Sigmoid colon (tissue), 7 donors: ENCODE data around the gene DQX1. TPM values are rescaled to one million over a fixed set of nuclear protein-coding genes. Genes with fewer than 3 reads are reported as not detected.

Source experiments
- DNase-seq: peaks from one replicate; pipeline ENCODE4 v3.0.0-alpha.2; 2019
- H3K27ac ChIP-seq, 4 donors: fragments of 200-600 bp; sonication (generic); one replicate each; pipeline ENCODE4 v1.5.1; 2016 to 2019; ENCODE audit warnings: mild to moderate bottlenecking in 1 of 4
- H3K27me3 ChIP-seq, 3 donors: fragments of 200-600 bp; sonication (generic); one replicate each; pipeline ENCODE4 v1.5.1; 2019; ENCODE audit warnings: mild to moderate bottlenecking in 1 of 3
- H3K36me3 ChIP-seq, 4 donors: fragments of 200-600 bp; sonication (generic); one replicate each; pipeline ENCODE4 v1.5.1; 2016 to 2019
- H3K4me1 ChIP-seq, 4 donors: fragments of 200-600 bp; sonication (generic); one replicate each; pipeline ENCODE4 v1.5.1; 2017 to 2019
- H3K4me3 ChIP-seq, 4 donors: fragments of 200-600 bp; sonication (generic); one replicate each; pipeline ENCODE4 v1.5.1; 2017 to 2019; ENCODE audit warnings: mild to moderate bottlenecking in 2 of 4, moderate library complexity in 1 of 4
- H3K9me3 ChIP-seq, 4 donors: fragments of 200-600 bp in 3 of 4; sonication (generic) in 3 of 4; one replicate each; pipeline versions ENCODE4 v1.5.1 to v1.6.1; 2013 to 2019
- CTCF ChIP-seq, 4 experiments: fragments of 450-650 bp in 3 of 4; fragments of 200-600 bp in 1 of 4; IDR thresholded peaks; one replicate each; pipeline ENCODE4 v1.5.1; 2016 to 2019; ENCODE audit warnings: antibody characterized with exemption in 4 of 4, mild to moderate bottlenecking in 3 of 4, moderate library complexity in 2 of 4
- EP300 ChIP-seq, 4 donors: sonication (generic); formaldehyde crosslinking; IDR thresholded peaks; one replicate each; pipeline ENCODE4 v1.6.1; 2017; ENCODE audit warnings: antibody characterized with exemption in 4 of 4
- POLR2A ChIP-seq, 2 donors: fragments of 450-650 bp; IDR thresholded peaks; one replicate each; pipeline ENCODE4 v1.6.1; 2016; ENCODE audit warnings: antibody characterized with exemption in 2 of 2, mild to moderate bottlenecking in 2 of 2, moderate library complexity in 2 of 2
- POLR2AphosphoS5 ChIP-seq, 4 donors: sonication (generic); formaldehyde crosslinking; IDR thresholded peaks; one replicate each; pipeline ENCODE4 v1.6.1; 2017; ENCODE audit warnings: antibody characterized with exemption in 4 of 4
- WGBS, 2 donors: extraction: QIAGEN DNeasy Blood & Tissue Kit; methylation state at CpG; one replicate each; pipeline ENCODE4 v1.1.7; 2013; 5-methylcytosine and 5-hydroxymethylcytosine counted together
- intact Hi-C: fragments of 100-400 bp; cut with DNase I; formaldehyde crosslinking; loops from one replicate; pipeline ENCODE4 v1.15.1; 2023
- polyA plus RNA-seq, 3 donors: library from polyadenylated mRNA; stranded (reverse); fragments of 200-250 nt; gene quantifications; one replicate each; pipeline ENCODE4 v1.2.3, GENCODE V29; 2013
- total RNA-seq, 4 donors: library from RNA; depleted of rRNA; stranded (reverse); fragments of >200 nt; gene quantifications; one replicate each; pipeline ENCODE4 v1.1.0, GENCODE V29; 2016
- donor health status: healthy with polysubstance abuse.
- donor health status: Bipolar disorder and iron deficiency.
- donor health status: healthy.

Gene DQX1
- total and polyA plus RNA-seq, 7 donors, result 7.2 to 15.6 (median 13.2) TPM; not detected in 4

DNA sequence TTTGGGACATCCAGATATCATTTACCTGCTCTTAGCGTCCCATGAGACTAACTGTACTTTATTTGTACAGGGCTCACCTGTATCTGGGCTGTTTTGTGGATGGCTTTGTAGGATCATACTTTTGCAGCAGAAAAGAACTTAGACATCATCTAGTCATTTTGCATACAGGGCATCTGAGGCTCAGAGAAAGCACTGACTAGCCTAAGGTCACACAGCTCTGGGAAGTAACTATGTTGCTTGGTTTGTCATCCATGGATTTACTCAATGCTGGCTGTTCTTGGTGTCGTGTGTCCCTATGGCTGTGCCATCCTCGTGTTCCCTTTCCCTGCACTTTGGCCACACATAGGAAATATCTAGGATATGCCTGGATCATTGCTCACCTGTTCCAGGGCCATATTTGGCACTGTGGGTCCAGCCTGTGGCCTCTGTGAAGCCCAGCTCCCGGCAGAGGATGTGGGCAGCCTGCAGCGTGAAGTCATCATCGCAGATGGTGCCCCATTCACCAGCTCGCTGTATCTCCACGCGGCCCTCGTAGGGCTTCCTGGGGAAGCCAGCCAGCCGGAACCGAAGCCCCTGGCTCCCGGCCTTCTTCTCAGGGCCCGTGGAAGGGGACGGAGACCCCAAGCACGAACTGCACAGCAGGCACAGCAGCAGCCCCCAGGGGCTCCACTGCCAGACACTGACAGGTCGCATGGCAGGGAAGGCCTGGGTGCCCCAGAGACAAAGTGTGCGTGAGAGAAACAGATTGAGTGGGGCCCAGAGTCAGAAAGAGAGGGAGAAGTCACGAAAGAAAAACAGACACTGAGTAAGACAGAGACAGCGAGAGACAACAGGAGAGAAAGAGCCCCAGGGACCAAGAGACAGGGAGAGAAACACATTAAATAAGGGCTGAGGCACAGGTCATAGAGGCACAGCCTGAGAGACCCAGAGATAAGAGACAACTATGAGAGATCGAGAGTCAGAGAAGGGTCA lies 26.2 kb upstream of the DQX1 start:
- no peak for DNase-seq
- H3K27me3 ChIP-seq, result no peaks in the 10 kb centered on the region
- 75 to 90% methylated on average over 21 of the region's 21 CpGs for WGBS, 2 donors
- peak overlapping the region in 2 of 4 donors; percentile 66 to 71 for H3K4me3 ChIP-seq
- no peak for TF ChIP-seq EP300 (IDR thresholded peaks at IDR 0.05)
- no peak for TF ChIP-seq POLR2AphosphoS5 (IDR thresholded peaks at IDR 0.05)
- TF ChIP-seq POLR2A (IDR thresholded peaks at IDR 0.05), result no peak
- TF ChIP-seq CTCF (IDR thresholded peaks at IDR 0.05), result no peak
- intact Hi-C loops, result no loop called here
- no peaks in the 10 kb centered on the region for H3K9me3 ChIP-seq
- H3K36me3 ChIP-seq, result no peaks in the 10 kb centered on the region
- H3K27ac ChIP-seq, result peak overlapping the region; percentile 88 to 92 (median 89)
- peaks cover 0 to 37% (median 26%) of the 10 kb centered on the region in 4 donors for H3K4me1 ChIP-seq

DNA sequence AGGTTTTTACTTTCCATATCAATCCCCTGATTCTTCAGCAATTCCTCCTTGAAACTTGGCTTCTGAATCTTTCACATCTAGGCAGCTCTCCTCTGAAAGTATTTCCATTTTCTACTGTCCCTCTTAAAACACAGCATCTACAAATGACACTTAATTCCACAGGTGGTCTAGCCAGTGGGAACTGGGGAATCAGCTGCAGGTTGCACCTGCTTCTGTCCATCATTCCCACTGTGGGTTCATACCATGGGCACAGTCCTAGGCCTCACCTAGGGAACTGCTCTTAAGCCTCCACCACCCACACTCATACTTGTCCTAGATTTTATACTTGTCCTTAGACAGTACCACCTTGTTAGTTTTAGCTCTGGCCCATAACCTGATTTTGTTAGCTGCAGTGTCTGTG lies 25.5 kb upstream of the DQX1 start:
- Histone ChIP-seq H3K4me3 (no peak overlapping the region), H3K9me3 (no peaks in the 10 kb centered on the region), H3K27me3 (no peaks in the 10 kb centered on the region), H3K27ac (no peak overlapping the region), H3K4me1 (peaks cover 0 to 37% (median 26%) of the 10 kb centered on the region in 4 donors), H3K36me3 (no peaks in the 10 kb centered on the region)
- DNase-seq, result no peak
- intact Hi-C loops, result no loop called here
- TF ChIP-seq POLR2A (IDR thresholded peaks at IDR 0.05), result no peak
- no peak for TF ChIP-seq POLR2AphosphoS5 (IDR thresholded peaks at IDR 0.05)
- no peak for TF ChIP-seq CTCF (IDR thresholded peaks at IDR 0.05)
- TF ChIP-seq EP300 (IDR thresholded peaks at IDR 0.05), result no peak

- Histone ChIP-seq H3K27me3 (no peaks in the 10 kb centered on the region), H3K4me3 (no peak overlapping the region), H3K36me3 (no peaks in the 10 kb centered on the region), H3K4me1 (peaks cover 0 to 28% (median 22%) of the 10 kb centered on the region in 4 donors), H3K9me3 (no peaks in the 10 kb centered on the region), H3K27ac (no peak overlapping the region)
- 90 to 93% methylated on average over 7 of the region's 7 CpGs for WGBS, 2 donors
- no peak for DNase-seq
- TF ChIP-seq POLR2AphosphoS5 (IDR thresholded peaks at IDR 0.05) (no peak), CTCF (IDR thresholded peaks at IDR 0.05) (no peak), POLR2A (IDR thresholded peaks at IDR 0.05) (no peak), EP300 (IDR thresholded peaks at IDR 0.05) (no peak)
- intact Hi-C loops, result no loop called here
Measured at GRCh38 chr2:74550231-74550630, 24.2 kb upstream of the DQX1 start.

- DNase-seq, result peak; percentile 83
- H3K9me3 ChIP-seq, result no peaks in the 10 kb centered on the region
- H3K27me3 ChIP-seq, result no peaks in the 10 kb centered on the region
- H3K27ac ChIP-seq, result peak overlapping the region; percentile 70 to 81 (median 74)
- peak overlapping the region; percentile 39 to 61 (median 58) for H3K4me3 ChIP-seq
- WGBS, 2 donors, result 2 to 3% methylated on average over 85 of the region's 85 CpGs
- TF ChIP-seq POLR2AphosphoS5 (IDR thresholded peaks at IDR 0.05) (peak in 2 of 4 donors; percentile 42 to 45), CTCF (IDR thresholded peaks at IDR 0.05) (no peak)
- H3K4me1 ChIP-seq, result peaks cover 0 to 26% (median 20%) of the 10 kb centered on the region in 4 donors
- intact Hi-C loops, result loop anchor here (2.0 kb wide), 1 partner anchor 18 kb away; no protein-coding TSS in a partner anchor
- H3K36me3 ChIP-seq, result no peaks in the 10 kb centered on the region
Measured at GRCh38 chr2:74548900-74549826, 23.1 kb upstream of the DQX1 start.
